Gastroesophageal sphincter (tissue), 4 donors: ENCODE data around the gene PTPRD. TPM values are rescaled to one million over a fixed set of nuclear protein-coding genes. Genes with fewer than 3 reads are reported as not detected.

Experiments
- ATAC-seq: fragments of 150-250 bp; one replicate; pipeline ENCODE4 v1.9.1; 2016; ENCODE audit warnings: mild to moderate bottlenecking, moderate library complexity
- H3K27ac ChIP-seq, 4 donors: fragments of 200-600 bp; sonication (generic) in 3 of 4; 1 replicate in 3 of 4; 2 replicates in 1 of 4; pipeline ENCODE4 v1.5.1; 2016 to 2019
- H3K27me3 ChIP-seq: fragments of 200-600 bp; sonication (generic); one replicate; pipeline ENCODE4 v1.5.1; 2019
- H3K36me3 ChIP-seq, 2 donors: fragments of 200-600 bp; sonication (generic); one replicate each; pipeline ENCODE4 v1.5.1; 2019; ENCODE audit warnings: control low read depth in 1 of 2
- H3K4me1 ChIP-seq, 3 donors: fragments of 200-600 bp; sonication (generic); 1 replicate in 2 of 3; 2 replicates in 1 of 3; pipeline ENCODE4 v1.5.1; 2016 to 2019; ENCODE audit warnings: control low read depth in 2 of 3
- H3K4me3 ChIP-seq, 2 donors: fragments of 200-600 bp; sonication (generic); one replicate each; pipeline ENCODE4 v1.5.1; 2019; ENCODE audit warnings: mild to moderate bottlenecking in 1 of 2, moderate library complexity in 1 of 2
- H3K9me3 ChIP-seq, 3 donors: fragments of 200-600 bp; sonication (generic); one replicate each; pipeline ENCODE4 v1.5.1; 2017 to 2019; ENCODE audit warnings: control low read depth in 2 of 3
- CTCF ChIP-seq, 4 experiments: fragments of 200-600 bp in 2 of 4; fragments of 450-650 bp in 2 of 4; sonication (generic) in 1 of 4; IDR thresholded peaks; one replicate each; pipeline ENCODE4 v1.5.1; 2017 to 2019; ENCODE audit warnings: antibody characterized with exemption in 4 of 4, mild to moderate bottlenecking in 2 of 4, moderate library complexity in 2 of 4
- EP300 ChIP-seq: sonication (generic); formaldehyde crosslinking; IDR thresholded peaks from one replicate; pipeline ENCODE4 v1.6.1; 2017; ENCODE audit warnings: antibody characterized with exemption, mild to moderate bottlenecking
- POLR2A ChIP-seq, 2 donors: fragments of 450-650 bp; IDR thresholded peaks; one replicate each; pipeline ENCODE4 v1.6.1; 2017; ENCODE audit warnings: antibody characterized with exemption in 2 of 2, mild to moderate bottlenecking in 2 of 2, moderate library complexity in 1 of 2
- POLR2AphosphoS5 ChIP-seq: sonication (generic); formaldehyde crosslinking; IDR thresholded peaks from one replicate; pipeline ENCODE4 v1.6.1; 2017; ENCODE audit warnings: antibody characterized with exemption
- WGBS, 2 donors: methylation state at CpG; one replicate each; pipeline ENCODE4 v1.1.5; 2018; ENCODE audit warnings: low coverage in 1 of 2; 5-methylcytosine and 5-hydroxymethylcytosine counted together
- total RNA-seq, 4 donors: library from RNA; depleted of rRNA; stranded (reverse); fragments of >200 nt; gene quantifications; one replicate each; pipeline ENCODE4 v1.1.0, GENCODE V29; 2016

PTPRD gene
- total RNA-seq, 4 donors from 2014 or later = 3.5 to 53.9 (median 15.8) TPM

GRCh38 chr9:8395022-8395421 is 2217.8 kb downstream of the PTPRD start:
- Histone ChIP-seq H3K4me1 (no peaks in the 10 kb centered on the region), H3K36me3 (no peaks in the 10 kb centered on the region), H3K27ac (no peak overlapping the region), H3K27me3 (no peaks in the 10 kb centered on the region), H3K4me3 (no peak overlapping the region), H3K9me3 (no peaks in the 10 kb centered on the region)
- WGBS, 2 donors = 77 to 83% methylated on average over 4 of the region's 4 CpGs
- TF ChIP-seq EP300 = no peak
- no peak for TF ChIP-seq POLR2AphosphoS5
- no peak for TF ChIP-seq POLR2A (IDR thresholded peaks at IDR 0.05)
- no peak for TF ChIP-seq CTCF (IDR thresholded peaks at IDR 0.05)
- ATAC-seq = no peak

- H3K4me1 ChIP-seq = no peaks in the 10 kb centered on the region
- H3K9me3 ChIP-seq = no peaks in the 10 kb centered on the region
- ATAC-seq = no peak
- no peak for TF ChIP-seq POLR2A (IDR thresholded peaks at IDR 0.05)
- TF ChIP-seq EP300 = no peak
- TF ChIP-seq POLR2AphosphoS5 = no peak
- TF ChIP-seq CTCF (IDR thresholded peaks at IDR 0.05) = no peak
- no peak overlapping the region for H3K27ac ChIP-seq
- H3K36me3 ChIP-seq = no peaks in the 10 kb centered on the region
- no peak overlapping the region for H3K4me3 ChIP-seq
- WGBS, 2 donors = 87 to 100% methylated on average over 1 of the region's 1 CpG
- H3K27me3 ChIP-seq = no peaks in the 10 kb centered on the region
Measured at GRCh38 chr9:8394341-8394740, 2218.5 kb downstream of the PTPRD start.

GRCh38 chr9:8392866-8393265 is 2219.9 kb downstream of the PTPRD start:
- TF ChIP-seq POLR2AphosphoS5 (no peak), CTCF (IDR thresholded peaks at IDR 0.05) (no peak), EP300 (no peak), POLR2A (IDR thresholded peaks at IDR 0.05) (no peak)
- Histone ChIP-seq H3K4me1 (no peaks in the 10 kb centered on the region), H3K9me3 (no peaks in the 10 kb centered on the region), H3K4me3 (no peak overlapping the region), H3K27me3 (no peaks in the 10 kb centered on the region), H3K27ac (no peak overlapping the region), H3K36me3 (no peaks in the 10 kb centered on the region)
- no peak for ATAC-seq

GRCh38 chr9:8391566-8391965 is 2221.2 kb downstream of the PTPRD start:
- no peaks in the 10 kb centered on the region for H3K36me3 ChIP-seq
- no peaks in the 10 kb centered on the region for H3K4me1 ChIP-seq
- no peak for TF ChIP-seq POLR2AphosphoS5
- no peak for TF ChIP-seq POLR2A (IDR thresholded peaks at IDR 0.05)
- TF ChIP-seq EP300 = no peak
- no peak for TF ChIP-seq CTCF (IDR thresholded peaks at IDR 0.05)
- H3K4me3 ChIP-seq = no peak overlapping the region
- no peak for ATAC-seq
- H3K27me3 ChIP-seq = no peaks in the 10 kb centered on the region
- no peaks in the 10 kb centered on the region for H3K9me3 ChIP-seq
- H3K27ac ChIP-seq = no peak overlapping the region

- TF ChIP-seq EP300 = no peak
- no peak for TF ChIP-seq POLR2A (IDR thresholded peaks at IDR 0.05)
- TF ChIP-seq CTCF (IDR thresholded peaks at IDR 0.05) = no peak
- TF ChIP-seq POLR2AphosphoS5 = no peak
- Histone ChIP-seq H3K27me3 (no peaks in the 10 kb centered on the region), H3K27ac (no peak overlapping the region), H3K36me3 (no peaks in the 10 kb centered on the region), H3K4me1 (no peaks in the 10 kb centered on the region), H3K4me3 (no peak overlapping the region), H3K9me3 (no peaks in the 10 kb centered on the region)
- WGBS, 2 donors = 68 to 83% methylated on average over 4 of the region's 4 CpGs
- ATAC-seq = no peak
Measured at GRCh38 chr9:8391132-8391531, 2221.7 kb downstream of the PTPRD start.
